GM12801 (cell line): ENCODE results near the gene ANKFY1.

ENCODE experiments used
- CTCF ChIP-seq: IDR thresholded peaks from one replicate; pipeline ENCODE4 v1.5.1; 2011; ENCODE audit warnings: control low read depth; ENCODE audit not compliant: insufficient read length; ENCODE audit errors: extremely low read depth

The ANKFY1 gene

DNA sequence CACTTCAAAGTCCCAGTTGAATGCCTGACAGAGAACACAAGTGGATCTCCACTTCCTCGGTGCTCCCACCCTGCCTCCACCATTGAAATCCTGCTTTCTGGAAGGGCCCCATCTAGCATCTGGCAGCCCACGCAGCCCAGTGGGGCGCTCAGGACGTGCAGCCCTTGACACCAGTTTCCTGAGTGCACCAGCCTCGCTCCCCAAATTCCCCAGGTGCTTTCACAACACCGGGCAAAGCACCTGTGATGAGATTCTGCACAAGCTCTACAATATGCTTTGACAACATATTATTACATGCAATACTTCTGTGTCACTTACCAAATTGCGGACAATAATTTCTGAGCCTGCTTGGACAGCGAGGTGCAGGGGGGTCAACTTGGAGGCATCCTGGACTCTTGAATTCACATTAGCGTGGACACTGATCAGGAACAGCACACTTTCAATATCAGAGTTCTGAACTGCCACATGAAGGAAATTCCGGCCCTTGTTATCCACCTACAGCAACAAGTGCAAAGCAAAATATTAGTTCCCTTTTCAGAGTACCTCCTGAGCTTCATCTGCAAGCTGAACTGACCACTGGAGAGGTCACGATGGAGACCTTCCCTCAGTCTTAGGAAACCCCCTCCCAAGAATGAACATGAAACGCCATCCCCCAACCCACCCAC lies 86.8 kb downstream of the ANKFY1 start:
- TF ChIP-seq CTCF = no peak

DNA sequence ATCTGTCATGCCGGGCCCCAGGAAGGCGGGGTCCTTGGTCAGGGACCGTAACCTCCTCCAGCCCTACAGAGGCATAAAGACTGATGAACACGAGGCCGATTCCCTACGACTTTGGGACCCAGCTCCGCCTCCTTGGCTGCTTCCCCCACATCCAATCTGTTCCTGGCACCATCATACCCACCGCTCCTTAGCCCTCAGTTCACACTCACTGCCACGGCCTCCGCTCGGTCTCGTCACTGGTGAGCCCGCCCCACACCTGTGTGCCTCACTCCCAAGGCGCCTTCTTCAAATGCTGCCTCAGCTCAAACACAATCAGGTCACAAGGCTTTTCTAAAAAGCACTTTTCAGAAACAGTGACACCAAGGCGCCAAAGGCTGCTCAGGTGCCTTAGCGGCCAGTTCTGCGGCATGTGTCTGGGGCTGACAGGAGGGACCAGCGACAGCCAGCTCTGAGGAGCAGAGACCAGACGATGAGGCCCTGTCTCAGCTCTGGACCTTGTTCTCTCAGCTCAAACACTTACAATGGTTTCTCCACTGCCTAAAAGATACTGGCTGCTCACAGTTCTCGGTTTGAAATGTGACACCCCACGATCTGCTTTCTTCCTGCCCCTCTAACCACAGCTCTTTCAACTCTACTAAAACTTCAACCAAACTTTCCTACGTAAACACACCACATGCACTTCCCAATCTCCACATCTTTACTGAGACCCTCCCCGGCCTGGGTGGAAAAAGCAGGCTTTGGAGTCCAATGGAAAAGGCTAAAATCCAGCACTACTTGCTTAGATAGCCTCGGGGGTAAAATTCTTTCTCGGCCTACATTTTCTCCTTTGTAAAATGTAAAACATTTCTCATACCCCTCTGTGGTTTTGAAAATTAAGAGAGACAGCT lies 87.6 kb downstream of the ANKFY1 start:
- TF ChIP-seq CTCF = no peak

DNA sequence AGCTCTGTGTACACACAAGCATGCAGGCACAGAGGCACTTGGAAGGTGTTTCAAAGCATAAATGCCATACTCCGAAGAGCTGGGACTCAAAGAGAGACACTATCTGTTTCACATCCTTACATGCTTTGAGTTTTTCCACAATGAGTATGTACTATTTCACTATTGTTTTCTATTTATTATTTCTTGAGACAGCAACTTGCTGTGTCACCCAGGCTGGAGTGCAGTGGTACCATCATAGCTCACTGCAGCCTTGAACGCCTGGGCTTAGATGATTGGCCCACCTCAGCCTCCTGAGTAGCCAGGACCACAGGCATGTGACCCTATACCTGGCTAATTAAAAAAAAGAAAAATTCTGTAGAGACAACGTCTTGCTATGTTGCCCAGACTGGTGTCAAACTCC lies 89.2 kb downstream of the ANKFY1 start:
- no peak for TF ChIP-seq CTCF

DNA sequence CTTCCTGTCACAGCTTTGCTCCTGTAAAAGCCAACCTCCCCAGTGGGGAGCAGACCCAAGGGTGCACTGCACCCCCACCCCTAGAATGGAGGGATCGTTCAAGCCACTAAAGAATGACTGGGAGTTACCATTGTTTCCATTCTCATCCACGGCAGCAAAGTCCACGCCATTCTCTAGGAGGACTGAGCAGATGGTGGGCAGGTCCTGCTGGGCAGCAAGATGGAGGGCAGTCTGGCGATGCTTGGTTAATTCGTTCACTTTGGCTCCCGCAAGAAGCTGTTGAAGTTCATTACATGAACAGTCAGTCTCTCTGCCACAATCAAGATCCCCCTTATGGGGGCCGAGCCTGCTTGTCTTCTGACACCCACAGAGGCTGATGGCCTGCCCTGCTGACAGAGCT lies 90.0 kb downstream of the ANKFY1 start:
- no peak for TF ChIP-seq CTCF

- no peak for TF ChIP-seq CTCF
Observed at GRCh38 chr17:4172356-4172755, 91.4 kb downstream of the ANKFY1 start.

DNA sequence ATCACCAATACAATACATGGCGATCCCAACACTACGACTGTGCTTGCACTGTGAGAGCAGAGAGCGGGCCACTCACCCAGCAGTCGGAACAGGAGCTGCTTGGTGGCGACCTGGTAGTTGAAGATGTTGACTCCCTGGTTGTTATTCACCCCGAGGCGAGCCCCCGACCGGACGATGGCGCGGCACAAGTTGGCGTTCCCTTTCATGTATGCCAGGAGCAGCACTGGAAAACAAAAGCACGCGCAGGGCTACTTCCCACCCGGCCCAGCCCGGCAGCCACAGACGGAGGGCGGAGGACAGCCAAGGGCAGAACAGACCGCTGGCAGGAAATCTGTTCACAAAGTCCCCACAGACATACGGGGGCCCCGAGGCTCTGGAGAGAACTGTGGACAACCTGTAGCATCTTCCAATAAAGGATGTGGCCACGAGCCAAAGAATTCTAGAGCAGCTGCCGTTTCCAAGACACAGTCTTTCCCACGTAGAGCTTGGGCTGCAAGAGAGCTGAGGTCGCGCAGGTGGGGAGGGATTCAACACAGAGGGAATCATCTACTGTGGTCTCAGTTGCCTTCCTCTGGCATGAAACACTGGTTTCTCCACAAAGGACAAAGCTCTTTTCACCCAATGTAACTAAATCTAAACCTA lies 93.0 kb downstream of the ANKFY1 start:
- no peak for TF ChIP-seq CTCF

DNA sequence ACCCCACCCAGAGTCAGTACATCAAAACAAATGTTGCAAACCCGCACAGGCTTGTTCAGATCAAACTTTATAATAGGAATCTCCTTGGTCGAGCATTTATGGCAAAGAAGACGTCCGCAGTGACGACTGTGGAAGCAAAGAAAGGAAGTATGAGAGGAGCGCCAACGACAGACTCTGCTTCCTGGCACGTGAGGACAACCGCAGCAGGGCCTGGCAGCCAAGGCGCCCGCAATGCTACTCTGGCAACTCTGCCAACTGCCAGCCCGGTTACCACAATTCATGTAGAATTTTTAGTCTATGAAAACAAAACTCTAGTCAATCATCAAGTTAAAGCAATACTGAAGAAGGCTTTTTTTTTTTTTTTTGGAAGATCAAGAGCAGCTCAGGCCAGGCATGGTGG lies 96.0 kb downstream of the ANKFY1 start:
- no peak for TF ChIP-seq CTCF
